Prostate gland (tissue), 2 donors: ENCODE data around the gene MTAP. TPM values are rescaled to one million over a fixed set of nuclear protein-coding genes. Genes with fewer than 3 reads are reported as not detected.

Experiments used
- DNase-seq: peaks from one replicate; pipeline ENCODE4 v3.0.0-alpha.2; 2019; ENCODE audit warnings: low spot score
- H3K27ac ChIP-seq, 2 donors: fragments of 200-600 bp; sonication (generic); 2 replicates each; pipeline ENCODE4 v1.5.1; 2017 to 2019
- H3K27me3 ChIP-seq: fragments of 200-600 bp; sonication (generic); replicated peaks from 2 replicates; pipeline ENCODE4 v1.5.1; 2019; ENCODE audit not compliant: insufficient read depth
- H3K36me3 ChIP-seq, 2 donors: fragments of 200-600 bp; sonication (generic); 1 replicate in 1 of 2; 2 replicates in 1 of 2; pipeline versions ENCODE4 v1.5.1 to v1.8.1; 2017 to 2019
- H3K4me1 ChIP-seq: fragments of 200-600 bp; sonication (generic); replicated peaks from 2 replicates; pipeline ENCODE4 v1.5.1; 2019
- H3K4me3 ChIP-seq, 2 donors: fragments of 200-600 bp; sonication (generic); 2 replicates each; pipeline ENCODE4 v1.5.1; 2017 to 2019
- H3K9me3 ChIP-seq: fragments of 200-600 bp; sonication (generic); 2 replicates; pipeline ENCODE4 v1.5.1; 2017
- CTCF ChIP-seq, 4 experiments: fragments of 200-600 bp in 2 of 4; fragments of 450-650 bp in 2 of 4; sonication (generic) in 2 of 4; IDR thresholded peaks; 1 replicate in 3 of 4; 2 replicates in 1 of 4; pipeline ENCODE4 v1.5.1; 2016 to 2019; ENCODE audit warnings: antibody characterized with exemption in 4 of 4, mild to moderate bottlenecking in 2 of 4, moderate library complexity in 2 of 4
- POLR2A ChIP-seq: fragments of 450-650 bp; IDR thresholded peaks from one replicate; pipeline ENCODE4 v1.6.1; 2016; ENCODE audit warnings: antibody characterized with exemption, mild to moderate bottlenecking
- POLR2AphosphoS5 ChIP-seq: sonication (generic); formaldehyde crosslinking; IDR thresholded peaks from one replicate; pipeline ENCODE4 v1.6.1; 2017; ENCODE audit warnings: antibody characterized with exemption
- WGBS: methylation state at CpG from one replicate; pipeline ENCODE4 v1.1.5; 2018; 5-methylcytosine and 5-hydroxymethylcytosine counted together
- intact Hi-C: fragments of 100-400 bp; cut with DNase I; formaldehyde crosslinking; loops from one replicate; pipeline ENCODE4 v1.14.2; 2022
- total RNA-seq, 2 donors: library from RNA; depleted of rRNA; stranded (reverse); fragments of >200 nt; gene quantifications; one replicate each; pipeline ENCODE4 v1.1.0, GENCODE V29; 2016

MTAP gene
- total RNA-seq, 2 donors from 2014 or later: 13.3 to 33.5 TPM

GRCh38 chr9:21813575-21814473 lies 11.4 kb downstream of the MTAP start:
- intact Hi-C loops: loop anchor here (2.0 to 10.0 kb wide), 4 partner anchors 193 to 427 kb away; partner anchors contain the start of gene CDKN2B
- 50% methylated on average over 8 of the region's 8 CpGs for WGBS
- Histone ChIP-seq H3K4me3 (no peak overlapping the region), H3K36me3 (no peaks in the 10 kb centered on the region), H3K4me1 (peaks cover 3% of the 10 kb centered on the region), H3K27me3 (no peaks in the 10 kb centered on the region), H3K27ac (peak overlapping the region; percentile 17 to 40), H3K9me3 (no peaks in the 10 kb centered on the region)
- TF ChIP-seq POLR2AphosphoS5 (peak; percentile 86), CTCF (IDR thresholded peaks at IDR 0.05) (peak; percentile 69 to 93 (median 88)), POLR2A (no peak)
- DNase-seq: peak; percentile 82

- intact Hi-C loops: loop anchor here (10.0 kb wide), 2 partner anchors 219 to 299 kb away; no protein-coding TSS in a partner anchor
- H3K36me3 ChIP-seq: no peaks in the 10 kb centered on the region
Measured at GRCh38 chr9:21815643-21816042, 13.2 kb downstream of the MTAP start.

GRCh38 chr9:21817176-21817575 lies 14.7 kb downstream of the MTAP start:
- WGBS: 93% methylated on average over 3 of the region's 3 CpGs
- H3K27me3 ChIP-seq: no peaks in the 10 kb centered on the region
- TF ChIP-seq POLR2A (no peak), CTCF (IDR thresholded peaks at IDR 0.05) (no peak), POLR2AphosphoS5 (no peak)
- no peaks in the 10 kb centered on the region for H3K9me3 ChIP-seq
- peaks cover 3% of the 10 kb centered on the region for H3K4me1 ChIP-seq
- H3K4me3 ChIP-seq: no peak overlapping the region
- intact Hi-C loops: loop anchor here (10.0 kb wide), 2 partner anchors 218 to 298 kb away; no protein-coding TSS in a partner anchor
- H3K27ac ChIP-seq: no peak overlapping the region
- no peak for DNase-seq
- no peaks in the 10 kb centered on the region for H3K36me3 ChIP-seq

More at GRCh38 chr9:21815643-21816042, 13.2 kb downstream of the MTAP start:
- Histone ChIP-seq H3K27ac (no peak overlapping the region), H3K4me1 (peaks cover 3% of the 10 kb centered on the region), H3K27me3 (no peaks in the 10 kb centered on the region), H3K4me3 (no peak overlapping the region), H3K9me3 (no peaks in the 10 kb centered on the region)
- no peak for DNase-seq
- no peak for TF ChIP-seq POLR2AphosphoS5
- TF ChIP-seq CTCF (IDR thresholded peaks at IDR 0.05): no peak
- no peak for TF ChIP-seq POLR2A
- WGBS: 95% methylated on average over 3 of the region's 3 CpGs

- Histone ChIP-seq H3K36me3 (peaks cover 0 to 3% of the 10 kb centered on the region in 2 donors), H3K4me1 (no peaks in the 10 kb centered on the region), H3K27ac (no peak overlapping the region), H3K4me3 (no peak overlapping the region), H3K9me3 (no peaks in the 10 kb centered on the region), H3K27me3 (no peaks in the 10 kb centered on the region)
- TF ChIP-seq CTCF (IDR thresholded peaks at IDR 0.05) (no peak), POLR2AphosphoS5 (no peak)
- no peak for DNase-seq
- intact Hi-C loops: no loop called here
- WGBS: 97% methylated on average over 2 of the region's 2 CpGs
Measured at GRCh38 chr9:21825637-21826036, 23.2 kb downstream of the MTAP start.
